K562 (cell line): ENCODE data around the gene IL13. TPM values are rescaled to one million over a fixed set of nuclear protein-coding genes. Genes with fewer than 3 reads are reported as not detected.

ENCODE experiments used
- ARHGAP35 ChIP-seq: fragments of 450-650 bp; IDR thresholded peaks from 2 replicates; pipeline ENCODE4 v1.6.1; 2018; ENCODE audit not compliant: partially characterized antibody
- E2F3 ChIP-seq: fragments of 250-450 bp; sonication (Bioruptor Pico); IDR thresholded peaks from 2 replicates; pipeline ENCODE4 v1.4.0; 2020; ENCODE audit warnings: mild to moderate bottlenecking
- KDM4B ChIP-seq, 2 experiments: fragments of 450-650 bp in 1 of 2; sonication (generic) in 1 of 2; IDR thresholded peaks; 2 replicates each; pipeline ENCODE4 v1.6.1; 2016 to 2017; ENCODE audit warnings: borderline replicate concordance in 2 of 2, antibody characterized with exemption in 1 of 2, low read depth in 1 of 2, mild to moderate bottlenecking in 1 of 2
- NBN ChIP-seq: fragments of 450-650 bp; IDR thresholded peaks from 2 replicates; pipeline ENCODE4 v1.6.1; 2016; ENCODE audit warnings: low read depth, mild to moderate bottlenecking
- ZNF184 ChIP-seq: sonication (generic); formaldehyde crosslinking; IDR thresholded peaks from 2 replicates; pipeline ENCODE4 v1.5.0; 2020; ENCODE audit warnings: missing genetic modification reagents
- ZNF830 ChIP-seq: fragments of 250-450 bp; sonication (Bioruptor Pico); IDR thresholded peaks from 2 replicates; pipeline ENCODE4 v1.5.0; 2021; ENCODE audit warnings: mild to moderate bottlenecking
- polyA plus RNA-seq, 8 experiments: library from polyadenylated mRNA; depleted of rRNA in 4 of 8; stranded (reverse) in 5 of 8; unstranded in 3 of 8; fragments of >200 nt; fragmentation: Nextera tagmentation in 2 of 8; fragmentation: Illumina TruSeq in 1 of 8; extraction: Ambion mirVana in 2 of 8; extraction: Trizol in 1 of 8; gene quantifications; 2 replicates each; pipeline versions ENCODE4 v1.2.1 to v1.2.3, GENCODE V29; 2011 to 2014; ENCODE audit warnings: inconsistent platforms in 1 of 8, missing spikeins in 1 of 8
- total RNA-seq, 7 experiments: library from RNA; depleted of rRNA in 6 of 7; stranded (reverse); fragments of >200 nt in 6 of 7; fragmentation: Illumina TruSeq in 2 of 7; extraction: Trizol in 2 of 7; gene quantifications; 2 replicates each; pipeline versions ENCODE4 v1.2.1 to v1.2.3, GENCODE V29; 2011 to 2021; ENCODE audit warnings: low replicate concordance in 1 of 7
- TF ChIP-seq, protein P1 (sequence below): fragments of 250-450 bp; sonication (Bioruptor Pico); IDR thresholded peaks from 2 replicates; pipeline ENCODE4 v1.8.0; 2022; ENCODE audit warnings: inconsistent platforms
- TF ChIP-seq, protein P2 (sequence below): fragments of 450-650 bp; IDR thresholded peaks from 2 replicates; pipeline ENCODE4 v1.6.1; 2017; ENCODE audit warnings: antibody characterized with exemption, mild to moderate bottlenecking

The IL13 gene
- total and polyA plus RNA-seq, 9 of the 15 experiments (the other 6 are each of a cell fraction or from before 2014, with no cell fraction given): not detected

- TF ChIP-seq, protein P1, sequence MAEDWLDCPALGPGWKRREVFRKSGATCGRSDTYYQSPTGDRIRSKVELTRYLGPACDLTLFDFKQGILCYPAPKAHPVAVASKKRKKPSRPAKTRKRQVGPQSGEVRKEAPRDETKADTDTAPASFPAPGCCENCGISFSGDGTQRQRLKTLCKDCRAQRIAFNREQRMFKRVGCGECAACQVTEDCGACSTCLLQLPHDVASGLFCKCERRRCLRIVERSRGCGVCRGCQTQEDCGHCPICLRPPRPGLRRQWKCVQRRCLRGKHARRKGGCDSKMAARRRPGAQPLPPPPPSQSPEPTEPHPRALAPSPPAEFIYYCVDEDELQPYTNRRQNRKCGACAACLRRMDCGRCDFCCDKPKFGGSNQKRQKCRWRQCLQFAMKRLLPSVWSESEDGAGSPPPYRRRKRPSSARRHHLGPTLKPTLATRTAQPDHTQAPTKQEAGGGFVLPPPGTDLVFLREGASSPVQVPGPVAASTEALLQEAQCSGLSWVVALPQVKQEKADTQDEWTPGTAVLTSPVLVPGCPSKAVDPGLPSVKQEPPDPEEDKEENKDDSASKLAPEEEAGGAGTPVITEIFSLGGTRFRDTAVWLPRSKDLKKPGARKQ: no peak
- TF ChIP-seq ZNF184 (CRISPR knock-in tag) (no peak), KDM4B (IDR thresholded peaks at IDR 0.05; ENCODE audit: borderline replicate concordance in 2 of 2, low read depth in 1 of 2) (no peak), NBN (no peak), ZNF830 (CRISPR knock-in tag) (peak; percentile 43; the same call in 1 of the 2 replicates), ARHGAP35 (no peak), E2F3 (CRISPR knock-in tag) (peak; percentile 39; the same call in 1 of the 2 replicates)
- TF ChIP-seq, protein P2, sequence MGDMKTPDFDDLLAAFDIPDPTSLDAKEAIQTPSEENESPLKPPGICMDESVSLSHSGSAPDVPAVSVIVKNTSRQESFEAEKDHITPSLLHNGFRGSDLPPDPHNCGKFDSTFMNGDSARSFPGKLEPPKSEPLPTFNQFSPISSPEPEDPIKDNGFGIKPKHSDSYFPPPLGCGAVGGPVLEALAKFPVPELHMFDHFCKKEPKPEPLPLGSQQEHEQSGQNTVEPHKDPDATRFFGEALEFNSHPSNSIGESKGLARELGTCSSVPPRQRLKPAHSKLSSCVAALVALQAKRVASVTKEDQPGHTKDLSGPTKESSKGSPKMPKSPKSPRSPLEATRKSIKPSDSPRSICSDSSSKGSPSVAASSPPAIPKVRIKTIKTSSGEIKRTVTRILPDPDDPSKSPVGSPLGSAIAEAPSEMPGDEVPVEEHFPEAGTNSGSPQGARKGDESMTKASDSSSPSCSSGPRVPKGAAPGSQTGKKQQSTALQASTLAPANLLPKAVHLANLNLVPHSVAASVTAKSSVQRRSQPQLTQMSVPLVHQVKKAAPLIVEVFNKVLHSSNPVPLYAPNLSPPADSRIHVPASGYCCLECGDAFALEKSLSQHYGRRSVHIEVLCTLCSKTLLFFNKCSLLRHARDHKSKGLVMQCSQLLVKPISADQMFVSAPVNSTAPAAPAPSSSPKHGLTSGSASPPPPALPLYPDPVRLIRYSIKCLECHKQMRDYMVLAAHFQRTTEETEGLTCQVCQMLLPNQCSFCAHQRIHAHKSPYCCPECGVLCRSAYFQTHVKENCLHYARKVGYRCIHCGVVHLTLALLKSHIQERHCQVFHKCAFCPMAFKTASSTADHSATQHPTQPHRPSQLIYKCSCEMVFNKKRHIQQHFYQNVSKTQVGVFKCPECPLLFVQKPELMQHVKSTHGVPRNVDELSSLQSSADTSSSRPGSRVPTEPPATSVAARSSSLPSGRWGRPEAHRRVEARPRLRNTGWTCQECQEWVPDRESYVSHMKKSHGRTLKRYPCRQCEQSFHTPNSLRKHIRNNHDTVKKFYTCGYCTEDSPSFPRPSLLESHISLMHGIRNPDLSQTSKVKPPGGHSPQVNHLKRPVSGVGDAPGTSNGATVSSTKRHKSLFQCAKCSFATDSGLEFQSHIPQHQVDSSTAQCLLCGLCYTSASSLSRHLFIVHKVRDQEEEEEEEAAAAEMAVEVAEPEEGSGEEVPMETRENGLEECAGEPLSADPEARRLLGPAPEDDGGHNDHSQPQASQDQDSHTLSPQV: peak; percentile 85; the same call in 1 of the 2 replicates
These were observed 5.2 kb downstream of the IL13 start (continued) for GRCh38 chr5:132662925-132663770.
